HG02571 (cell line): ENCODE results near the gene CTNND2.

Experiments
- ATAC-seq: cut with Tn5 transposase; IDR thresholded peaks from one replicate; pipeline ENCODE4 v1.9.1; 2021; ENCODE audit warnings: mild to moderate bottlenecking, moderate library complexity; ENCODE audit not compliant: unreplicated experiment

Gene CTNND2

DNA sequence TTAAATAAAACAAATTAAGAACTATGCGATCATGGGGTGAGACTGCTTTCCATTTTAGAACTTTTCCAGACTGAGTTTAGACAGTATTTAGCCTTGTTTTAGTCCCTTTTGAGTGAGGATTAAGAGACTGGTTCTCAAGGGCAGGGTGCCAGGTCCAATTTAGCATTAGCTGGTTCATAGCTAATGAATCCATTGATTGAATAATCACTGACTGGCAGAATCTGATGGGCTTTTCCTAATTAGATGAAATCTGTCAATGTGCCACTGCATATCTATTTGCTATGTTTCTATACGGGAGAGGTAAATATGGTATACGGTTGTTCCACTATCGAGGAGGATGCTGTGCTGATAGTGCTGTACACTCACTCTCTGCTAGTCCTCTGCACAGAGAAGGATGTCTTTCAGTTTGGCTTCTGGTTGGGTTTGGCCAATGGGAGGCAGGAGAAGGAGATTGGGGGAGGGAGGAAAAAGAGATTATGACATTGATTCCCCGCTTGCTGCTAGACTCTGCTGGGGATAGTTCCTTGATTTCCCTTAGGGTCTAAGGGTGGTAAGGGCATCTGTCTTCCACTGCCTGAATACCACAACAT lies 496.6 kb downstream of the CTNND2 start:
- no peak for ATAC-seq

DNA sequence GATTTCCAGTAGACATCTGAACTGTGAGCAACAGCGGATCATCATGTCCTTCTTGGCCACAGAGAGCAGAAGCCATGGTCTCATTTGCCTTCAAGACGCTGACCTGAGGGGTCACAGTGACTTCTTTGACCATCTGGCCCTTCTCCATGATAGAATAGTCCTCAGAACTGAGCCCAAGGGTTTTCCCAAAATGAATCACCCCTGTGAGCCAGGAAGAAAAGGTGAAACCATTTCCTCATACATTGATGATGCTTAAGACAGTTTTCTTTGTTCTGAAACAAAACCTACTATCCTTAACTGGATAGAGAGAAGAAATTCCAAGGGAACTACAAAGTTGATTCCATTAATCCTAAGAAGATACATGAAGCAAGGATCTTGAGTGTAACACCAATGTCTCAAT lies 503.9 kb downstream of the CTNND2 start:
- ATAC-seq: no peak

DNA sequence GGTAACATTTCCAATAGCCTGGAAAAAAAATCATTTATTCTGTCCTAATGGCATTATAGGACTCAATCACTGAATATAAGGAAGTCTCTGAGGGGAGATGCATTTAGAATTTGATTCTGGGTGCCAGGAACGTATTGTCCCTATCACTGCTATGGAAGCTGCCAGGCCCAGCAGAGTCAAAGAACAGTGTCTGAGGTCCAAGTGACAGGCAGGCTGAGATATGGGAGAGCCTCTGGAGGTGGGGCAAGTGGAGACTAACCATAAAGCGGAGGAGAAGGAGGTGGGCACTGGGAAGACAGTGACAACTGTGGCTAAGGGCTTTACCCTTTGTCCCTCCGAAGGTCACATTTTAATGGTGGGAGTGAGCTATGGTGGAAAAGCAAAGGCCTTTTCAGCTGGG lies 505.5 kb downstream of the CTNND2 start:
- no peak for ATAC-seq

DNA sequence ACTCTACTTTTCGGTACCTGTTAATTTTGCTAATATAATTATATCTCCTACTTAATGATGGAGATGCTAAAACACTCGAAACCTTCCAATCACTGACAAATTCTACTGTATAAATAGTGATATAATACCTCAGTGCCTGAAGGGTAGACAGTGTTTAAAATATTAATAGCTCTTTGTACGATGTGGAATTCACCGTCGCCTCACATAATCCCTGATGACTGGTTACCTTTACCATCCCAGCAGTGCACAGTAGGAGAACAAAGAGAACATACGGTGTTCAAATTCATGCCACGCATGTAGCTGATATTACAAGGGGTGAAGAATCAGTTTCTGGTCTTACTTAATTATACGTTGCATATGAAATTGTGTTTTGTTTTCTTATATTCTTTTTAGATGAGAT lies 506.7 kb downstream of the CTNND2 start:
- no peak for ATAC-seq

DNA sequence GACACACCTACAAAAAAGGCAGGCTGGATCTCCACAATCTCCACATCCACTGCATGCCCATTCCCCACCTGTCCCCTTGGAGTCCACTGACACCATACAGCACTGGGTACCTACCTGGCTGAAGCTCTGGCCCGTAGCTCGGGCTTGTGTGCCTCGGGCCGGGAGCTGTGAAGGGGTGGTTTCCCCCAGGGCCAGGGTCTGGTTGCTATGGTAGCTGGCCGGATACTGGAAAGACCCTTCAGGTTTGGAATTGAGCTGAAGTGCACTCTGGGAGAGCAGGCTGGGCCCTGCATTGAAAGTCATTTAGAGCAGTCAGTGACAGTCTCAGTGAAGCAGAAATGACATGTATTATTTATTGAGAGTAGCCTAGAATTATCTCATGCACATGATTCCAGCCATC lies 507.3 kb downstream of the CTNND2 start:
- ATAC-seq: no peak

DNA sequence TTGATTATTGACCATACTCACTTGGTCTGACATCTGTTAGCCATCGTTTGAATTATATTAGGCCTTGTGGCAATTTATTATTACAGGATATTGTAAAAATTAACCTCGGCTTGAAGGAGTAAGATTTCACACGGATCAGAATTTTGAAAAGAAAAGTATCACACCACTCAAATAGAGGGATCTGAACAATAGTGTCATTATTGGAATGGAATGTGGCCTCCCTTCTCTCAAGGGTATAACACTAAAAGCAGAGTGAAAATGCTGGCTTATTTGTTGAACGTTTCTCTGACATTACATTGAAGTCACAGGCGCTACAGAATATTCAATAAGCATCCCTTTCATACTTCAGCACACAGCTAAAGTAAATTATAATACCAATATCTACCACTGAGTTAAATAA lies 509.3 kb downstream of the CTNND2 start:
- no peak for ATAC-seq

DNA sequence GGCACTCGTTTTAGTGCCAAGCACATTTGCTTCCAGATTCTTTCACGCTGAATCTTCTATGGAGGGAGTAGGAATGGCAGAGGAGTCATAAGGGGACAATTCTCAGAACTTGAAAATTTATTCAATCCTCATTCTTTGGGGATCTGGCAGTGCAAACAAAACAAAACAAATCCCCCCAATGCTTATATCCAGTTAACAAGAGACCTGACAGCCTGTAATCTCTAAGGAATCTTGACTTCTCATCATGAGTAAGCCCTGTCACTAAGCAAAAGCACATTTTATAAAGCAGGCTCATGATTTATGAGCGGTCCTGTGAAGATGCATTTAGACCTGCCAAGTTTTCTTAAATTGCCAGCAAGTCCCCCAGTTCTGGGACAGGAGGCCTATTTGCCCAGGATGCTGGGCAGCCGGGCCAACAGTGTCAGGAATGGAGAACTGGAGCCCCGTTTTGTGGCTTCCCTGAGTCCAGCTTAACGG lies 513.9 kb downstream of the CTNND2 start:
- no peak for ATAC-seq

DNA sequence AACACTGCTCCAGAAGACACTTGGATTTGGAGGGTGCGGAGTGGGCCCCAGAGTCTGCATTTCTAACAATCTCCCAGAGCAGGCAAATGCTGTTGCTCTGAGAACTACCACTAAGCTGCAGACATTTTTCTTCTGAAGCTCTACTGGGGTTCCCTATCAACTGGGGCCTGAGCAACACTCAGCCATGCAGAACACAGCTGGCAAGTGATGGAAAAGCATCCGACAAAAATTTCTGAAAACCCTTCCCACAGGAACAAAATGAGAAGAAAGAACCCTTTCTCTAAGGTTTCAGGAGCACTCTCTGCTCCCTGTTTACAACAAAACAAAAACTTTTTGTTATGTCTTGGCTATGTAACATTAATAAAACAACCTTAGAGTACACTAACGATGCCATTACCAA lies 516.9 kb downstream of the CTNND2 start:
- ATAC-seq: no peak

DNA sequence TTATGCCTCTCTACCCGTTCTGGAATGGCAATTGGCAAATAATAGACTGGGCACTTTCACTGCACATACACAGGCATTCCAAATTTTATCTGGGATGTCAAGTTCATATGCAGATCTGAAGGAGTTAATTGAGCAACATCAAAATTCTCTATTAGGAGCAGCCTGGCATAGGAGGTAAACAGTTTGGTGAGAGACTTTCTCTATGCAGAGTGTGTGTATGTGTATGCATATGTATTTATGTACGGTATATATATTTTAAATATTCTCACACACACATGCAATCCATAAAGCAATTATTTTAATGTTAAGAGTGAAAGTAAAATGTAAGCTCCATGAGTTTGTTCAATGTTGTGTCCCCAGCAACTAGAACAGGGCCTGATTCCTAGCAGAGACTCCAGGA lies 517.8 kb downstream of the CTNND2 start:
- ATAC-seq: no peak

DNA sequence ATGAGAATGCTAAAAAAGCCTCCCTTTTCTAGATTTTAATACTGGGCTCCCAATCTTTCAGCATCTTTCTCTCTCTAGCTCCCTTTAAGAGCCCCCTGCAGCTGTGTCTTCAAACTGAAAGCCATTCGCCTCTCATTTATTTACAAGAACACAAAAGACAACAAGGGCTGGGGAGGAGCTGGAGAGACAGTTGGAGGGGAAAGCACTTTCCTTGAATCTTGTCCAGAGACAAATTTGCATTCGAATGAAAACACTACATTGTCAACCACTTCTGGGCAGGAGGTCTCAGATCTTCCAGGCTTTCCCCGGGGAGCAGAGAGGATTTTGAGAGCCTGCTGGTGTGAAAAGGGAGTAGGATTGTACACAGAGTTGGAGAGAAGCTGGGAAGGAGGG lies 518.3 kb downstream of the CTNND2 start:
- ATAC-seq: no peak

DNA sequence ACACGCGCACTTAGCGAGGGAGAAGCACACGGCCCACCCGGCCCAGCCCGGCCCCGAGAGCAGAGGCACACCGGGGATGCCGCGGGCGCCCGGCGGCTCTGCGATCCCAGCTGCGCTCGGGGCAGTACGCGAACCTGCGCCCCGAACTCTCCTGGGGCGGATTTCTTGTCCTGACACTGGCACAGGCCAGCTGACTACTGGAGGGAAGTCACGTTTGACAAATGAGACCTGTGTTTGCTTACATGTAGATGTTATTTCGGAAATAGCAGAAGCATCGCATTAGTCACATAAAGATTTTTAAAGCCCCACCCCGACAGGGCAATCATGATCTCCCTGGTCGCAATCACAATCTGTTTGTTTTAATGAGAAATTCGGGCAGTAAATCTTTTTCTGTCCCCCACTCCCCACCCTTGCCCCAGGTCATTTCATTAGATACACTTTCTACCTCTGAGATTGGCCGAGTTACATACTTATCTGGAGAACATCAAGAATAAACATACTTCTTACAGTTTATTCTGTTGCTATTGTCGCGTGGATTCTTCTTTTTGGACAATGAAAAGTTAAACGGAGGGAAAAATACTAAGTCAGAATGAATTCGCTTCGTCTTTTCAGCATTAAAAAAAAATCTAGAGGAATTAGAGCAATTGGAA lies 518.9 kb downstream of the CTNND2 start:
- no peak for ATAC-seq

DNA sequence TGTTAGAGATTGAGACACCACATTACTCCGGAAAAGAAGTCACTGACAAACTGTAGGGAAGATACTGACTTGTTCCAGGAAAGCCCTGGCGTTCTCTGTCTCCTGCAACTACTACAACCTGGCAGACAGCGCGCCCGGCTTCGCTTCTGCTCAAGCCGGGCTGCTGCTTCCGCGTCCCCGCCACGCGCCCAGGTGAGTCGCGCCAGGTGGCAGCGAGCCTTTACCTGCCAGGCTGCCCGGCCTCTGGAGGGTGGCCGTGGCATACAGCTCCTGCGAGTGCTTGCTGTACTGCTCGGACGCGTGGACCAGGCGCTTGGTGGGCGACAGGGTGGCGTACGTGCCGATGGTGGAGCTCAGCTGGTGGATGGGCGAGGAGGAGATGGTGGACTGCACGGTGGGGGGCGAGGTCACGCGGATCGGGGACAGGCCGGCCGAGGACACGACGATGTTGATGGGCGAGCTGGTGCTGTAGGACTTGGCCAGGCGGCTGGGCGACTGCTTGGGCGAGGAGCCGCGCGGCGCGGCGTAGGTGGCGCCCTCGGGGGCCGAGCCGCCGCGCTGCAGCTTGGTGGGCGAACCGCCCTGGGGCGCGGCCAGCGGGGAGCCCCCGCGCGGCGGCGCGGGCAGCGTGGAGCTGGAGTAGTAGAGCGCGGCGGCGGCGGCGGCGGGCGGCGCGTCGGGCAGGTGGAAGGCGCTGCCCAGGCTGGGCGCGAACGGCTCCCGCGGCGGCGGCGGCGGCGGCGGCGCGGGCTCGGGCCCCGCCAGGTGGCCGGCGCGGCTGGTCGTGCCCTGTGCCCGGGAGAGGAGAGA lies 519.6 kb downstream of the CTNND2 start:
- no peak for ATAC-seq

DNA sequence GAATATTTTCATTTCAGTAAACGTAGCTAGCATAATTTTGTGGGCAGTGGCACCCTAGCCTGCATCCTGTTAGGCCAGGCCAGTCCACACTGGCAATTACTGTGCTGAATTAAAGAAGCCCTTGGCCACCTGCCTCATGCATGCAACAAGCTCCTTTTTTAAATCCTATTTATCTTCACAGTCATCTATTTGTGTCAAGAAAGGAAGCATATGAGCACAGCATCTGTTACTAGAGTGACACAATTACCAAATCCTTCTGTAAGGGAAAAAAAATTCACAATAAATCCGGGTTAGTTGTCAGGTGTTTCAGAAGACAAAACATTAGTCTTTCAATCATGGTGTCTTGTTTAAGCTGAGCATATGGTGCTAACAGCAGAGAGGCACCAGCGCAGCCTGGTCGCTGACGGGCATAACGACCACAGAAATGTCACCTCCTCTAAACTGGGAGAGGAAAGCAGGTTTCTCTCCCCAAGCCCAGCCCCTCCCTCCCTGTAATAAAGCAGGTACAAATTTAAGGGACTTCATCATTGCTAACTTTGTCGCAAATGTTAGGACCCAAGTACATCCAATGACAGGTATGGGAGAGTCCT lies 520.6 kb downstream of the CTNND2 start:
- ATAC-seq: no peak

DNA sequence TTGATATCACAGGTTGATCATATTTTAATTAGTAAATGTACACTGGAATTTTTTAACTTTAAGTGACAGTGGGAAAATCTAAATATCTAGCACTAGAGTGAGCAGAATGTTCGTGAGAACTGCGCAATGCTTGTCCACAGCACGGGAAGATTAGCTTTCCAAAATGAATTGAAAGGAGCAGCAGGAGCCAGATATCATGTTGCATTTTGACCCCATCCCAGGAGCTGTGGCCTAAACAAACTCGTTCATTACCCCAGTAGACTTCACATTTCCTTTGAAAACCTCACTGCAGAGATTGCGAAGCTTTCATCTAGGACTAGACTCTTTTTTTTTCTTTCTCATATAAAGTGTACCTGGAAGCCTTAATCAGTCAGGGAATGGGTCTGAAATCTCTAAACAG lies 525.8 kb downstream of the CTNND2 start:
- no peak for ATAC-seq

DNA sequence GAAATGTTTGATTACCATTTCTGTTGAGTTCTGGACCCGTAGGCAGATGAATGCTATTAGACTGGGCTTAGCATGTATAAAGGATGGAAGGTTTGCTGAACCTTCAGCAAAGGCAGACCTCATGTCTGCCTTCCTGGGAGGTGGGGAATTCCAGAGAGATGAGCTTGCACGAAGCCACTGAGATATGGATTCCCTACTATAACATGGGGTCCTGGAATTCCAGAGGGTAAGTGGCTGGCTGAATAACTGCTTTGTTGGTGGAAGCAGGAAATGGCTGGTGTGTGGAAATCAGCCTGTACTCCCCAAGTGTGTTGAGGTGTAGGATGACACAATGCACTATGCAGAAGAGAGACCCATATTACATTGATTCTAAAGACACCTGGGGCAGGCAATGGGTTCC lies 526.4 kb downstream of the CTNND2 start:
- no peak for ATAC-seq

DNA sequence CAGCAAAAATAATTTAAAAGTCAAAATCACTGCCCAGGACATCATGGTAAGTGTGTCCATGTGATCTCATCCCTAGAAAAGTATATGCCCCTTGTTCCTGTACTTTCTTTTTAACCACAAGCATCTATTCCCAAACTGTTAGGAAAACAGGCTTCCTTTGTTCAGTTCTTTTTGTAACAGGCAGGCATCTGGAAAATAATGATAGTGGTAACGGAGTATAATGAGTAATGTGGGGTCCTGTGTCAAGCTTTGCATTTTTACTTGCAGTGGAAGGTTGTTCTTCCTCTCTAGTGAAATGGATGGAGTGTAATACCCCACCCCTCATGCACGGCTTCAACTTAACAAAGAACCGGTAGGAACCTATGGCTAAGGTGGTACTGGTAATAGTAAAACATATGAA lies 532.1 kb downstream of the CTNND2 start:
- no peak for ATAC-seq

DNA sequence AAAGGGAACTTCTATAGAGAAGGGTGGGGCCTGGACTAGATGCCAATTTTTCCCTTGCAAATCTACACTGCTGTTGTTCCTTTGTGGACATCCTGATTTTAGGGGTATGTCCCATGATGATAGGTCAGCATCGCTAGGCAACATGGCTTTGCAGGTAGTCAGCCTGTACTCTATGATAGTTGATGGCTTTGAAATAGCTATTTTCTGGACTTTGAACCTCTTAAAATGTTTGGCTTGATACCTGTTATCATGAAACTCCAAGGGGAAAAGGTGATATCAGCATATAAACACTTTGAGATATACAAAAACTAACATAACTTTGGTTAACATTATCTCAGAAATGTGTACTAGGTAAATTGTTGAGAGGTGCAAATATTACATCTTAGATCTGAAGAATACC lies 533.2 kb downstream of the CTNND2 start:
- ATAC-seq: no peak

DNA sequence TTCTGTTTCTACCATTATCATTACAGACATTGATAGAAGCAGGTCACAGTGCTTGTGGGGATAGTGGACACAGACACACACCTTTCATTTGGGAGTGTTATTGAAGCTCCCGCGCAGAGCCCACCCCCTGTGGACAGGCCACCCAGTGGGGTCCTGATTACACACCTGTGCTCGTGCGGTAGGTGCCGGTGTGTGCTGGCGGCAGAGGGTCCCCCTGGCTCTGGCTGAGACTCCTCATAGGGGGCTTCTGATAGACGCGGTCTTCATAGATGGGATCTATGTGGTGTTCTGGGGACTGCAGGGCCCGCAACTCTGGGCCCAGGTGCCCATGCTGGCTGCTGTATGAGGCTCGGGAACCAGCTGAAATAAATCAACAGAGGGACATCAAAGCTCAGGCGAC lies 539.7 kb downstream of the CTNND2 start:
- no peak for ATAC-seq

DNA sequence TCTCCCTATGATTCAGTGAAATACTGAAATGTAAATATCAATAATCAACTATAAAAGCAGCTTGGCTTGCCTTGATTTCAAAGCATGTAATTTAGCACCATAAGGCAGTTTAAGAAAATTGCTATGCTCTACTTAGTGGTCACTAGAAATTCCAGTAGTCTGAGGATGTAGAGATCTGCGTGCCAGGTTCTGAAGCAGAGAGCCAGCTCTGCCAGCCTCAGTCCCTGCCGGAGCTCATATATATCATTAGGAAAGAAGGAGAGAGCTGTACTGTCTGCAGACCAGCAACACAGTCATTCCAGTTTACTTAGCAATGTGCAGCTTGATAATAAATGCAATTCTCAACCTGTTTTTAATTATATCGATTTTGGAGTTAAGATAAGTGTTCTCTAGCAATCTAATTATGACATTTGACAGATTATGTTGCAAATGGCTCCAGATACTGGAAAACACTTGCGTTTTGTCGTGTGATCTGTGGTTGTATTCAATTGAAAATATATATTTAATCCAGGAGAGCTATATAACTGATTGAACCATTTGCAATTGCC lies 540.5 kb downstream of the CTNND2 start:
- ATAC-seq: no peak

DNA sequence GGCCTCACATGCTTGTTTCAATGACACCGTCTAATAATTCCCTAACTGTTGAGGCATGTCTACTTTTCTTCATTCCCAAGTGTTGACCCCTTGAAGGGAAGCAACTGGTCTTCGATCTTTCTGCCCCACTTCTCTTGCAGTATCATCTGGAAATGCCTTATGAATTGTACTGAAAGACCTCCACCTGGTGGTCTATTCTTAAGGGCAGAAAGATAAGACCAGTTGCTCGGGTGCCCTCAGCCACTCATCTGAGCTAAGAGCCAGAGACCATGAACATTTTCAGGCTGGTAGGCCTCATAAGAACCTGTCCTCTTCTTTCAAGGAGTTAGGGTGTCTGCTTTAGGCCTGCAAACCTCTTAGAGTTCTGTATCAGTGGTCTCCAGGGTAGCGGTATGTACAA lies 542.5 kb downstream of the CTNND2 start:
- ATAC-seq: no peak

DNA sequence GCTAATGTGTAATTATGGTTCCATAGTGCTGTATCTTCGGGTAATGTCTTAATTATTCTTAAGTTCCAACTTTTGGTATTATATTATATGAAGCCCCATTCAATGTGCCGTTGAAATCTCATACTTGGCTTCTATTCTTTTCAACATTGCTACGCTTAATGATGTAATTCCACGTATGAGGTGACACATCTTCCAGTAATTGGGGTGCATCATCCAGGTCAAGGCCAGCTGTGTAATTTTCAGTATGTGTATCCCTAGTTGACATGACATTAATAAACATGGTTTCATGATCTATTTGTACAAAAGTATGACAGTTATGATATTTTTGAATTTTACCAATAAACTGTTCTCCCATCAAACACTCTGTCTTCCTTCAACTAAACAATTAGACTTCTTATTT lies 546.3 kb downstream of the CTNND2 start:
- no peak for ATAC-seq

DNA sequence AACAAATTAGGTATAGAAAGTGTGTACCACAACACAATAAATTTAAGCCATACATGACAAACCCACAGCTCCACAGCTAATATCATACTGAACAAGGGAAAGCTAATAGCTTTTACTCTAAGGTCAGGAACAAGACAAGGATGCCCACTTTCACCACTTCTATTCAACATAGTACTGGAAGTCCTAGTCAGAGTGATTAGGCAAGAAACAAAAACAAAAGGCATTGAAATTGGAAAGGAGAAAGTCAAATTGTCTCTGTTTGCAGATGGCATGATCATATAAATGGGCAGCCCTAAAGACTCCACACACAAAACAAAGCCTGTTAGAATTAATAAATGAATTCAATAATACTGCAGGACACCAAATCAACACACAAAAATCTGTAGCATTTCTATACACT lies 548.8 kb downstream of the CTNND2 start:
- ATAC-seq: no peak
